ENCODE results near the gene C6. TPM values are rescaled to one million over a fixed set of nuclear protein-coding genes. Genes with fewer than 3 reads are reported as not detected.
"Not testable (repeated sequence)": the region's sequence is repeated elsewhere in the genome, so short reads cannot be mapped to it uniquely, and the experiment has no call there.

C6 gene
- total RNA-seq, 1 experiment from 2014 or later = not detected

- DNase-seq (ENCODE audit: low read depth) = no peak
Observed at GRCh38 chr5:41199660-41200059, 13.7 kb downstream of the C6 start.

DNA sequence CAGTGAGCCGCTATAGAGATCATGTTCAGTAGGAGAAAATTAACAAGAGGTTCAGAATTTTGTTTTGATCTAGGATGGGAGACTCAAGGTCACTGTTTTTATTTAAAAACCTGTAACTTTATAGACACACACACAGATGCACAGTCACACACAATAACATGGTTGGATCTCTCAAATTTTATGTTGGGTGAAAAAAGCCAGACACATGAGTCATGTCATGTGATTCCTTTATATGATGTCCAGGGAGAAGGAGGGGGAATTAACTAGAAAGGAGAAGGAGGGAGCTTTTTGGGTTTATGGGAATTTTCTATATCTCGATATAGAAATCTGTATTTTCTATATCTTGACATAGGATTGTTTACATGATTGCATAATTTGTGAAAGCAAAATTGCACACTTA, 17.1 kb downstream of the C6 start:
- DNase-seq (ENCODE audit: low read depth) = no peak

- no peak for DNase-seq (ENCODE audit: low read depth)
Observed at GRCh38 chr5:41195228-41195627, 18.1 kb downstream of the C6 start.

DNA sequence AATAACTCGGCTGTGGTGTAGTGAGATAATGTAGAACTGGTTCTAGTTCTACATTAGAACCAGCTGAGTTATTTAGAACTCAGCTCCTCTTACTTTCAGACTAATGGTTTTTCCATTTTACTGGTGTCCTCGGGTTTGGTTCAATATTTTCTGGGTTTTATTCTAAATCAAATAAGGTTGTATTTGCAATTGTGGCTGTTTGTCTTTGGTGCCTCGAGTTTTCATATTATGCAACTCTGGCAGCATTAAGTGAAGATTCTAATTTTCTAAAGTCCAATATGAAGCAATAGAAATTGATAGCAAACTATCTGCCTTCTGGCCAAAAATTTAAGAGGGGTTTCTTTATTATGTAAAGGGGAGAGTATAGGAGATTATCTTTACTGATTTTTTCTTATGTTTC, 19.0 kb downstream of the C6 start:
- DNase-seq (ENCODE audit: low read depth) = no peak

DNA sequence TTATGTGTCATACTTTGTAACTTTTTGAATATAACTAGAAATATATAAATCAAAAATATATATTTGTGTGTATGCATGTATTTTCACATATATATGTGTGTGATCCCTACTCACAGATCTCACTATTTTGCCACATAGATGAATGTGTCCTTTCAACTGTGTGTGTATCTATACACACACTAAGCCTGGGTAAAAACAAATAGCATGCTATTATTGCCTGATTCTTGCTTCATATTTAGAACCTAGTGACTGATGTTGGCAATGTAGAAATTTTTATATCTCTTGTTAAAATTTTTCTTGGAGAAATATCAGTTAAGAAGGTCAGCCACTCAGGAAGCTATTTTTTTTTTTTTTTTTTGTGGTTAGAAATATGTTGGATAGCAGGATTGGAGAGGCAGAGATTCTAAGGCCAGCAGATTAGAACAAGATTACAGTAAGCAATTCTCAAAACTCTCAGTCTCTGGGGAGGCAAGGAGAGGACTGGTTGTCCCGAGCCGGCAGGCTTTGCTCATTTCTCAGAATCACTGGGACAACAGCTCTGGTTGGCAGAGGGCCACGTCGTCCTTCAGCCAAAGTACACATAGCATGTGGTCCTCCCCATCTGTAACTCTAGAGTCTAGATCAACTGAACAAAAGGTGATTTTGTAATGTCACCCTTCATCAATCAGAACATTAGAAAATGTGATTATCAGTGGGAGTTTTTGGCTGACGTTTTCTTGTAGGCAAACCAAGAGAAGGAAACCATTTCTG, 19.7 kb downstream of the C6 start:
- no peak for DNase-seq (ENCODE audit: low read depth)

DNA sequence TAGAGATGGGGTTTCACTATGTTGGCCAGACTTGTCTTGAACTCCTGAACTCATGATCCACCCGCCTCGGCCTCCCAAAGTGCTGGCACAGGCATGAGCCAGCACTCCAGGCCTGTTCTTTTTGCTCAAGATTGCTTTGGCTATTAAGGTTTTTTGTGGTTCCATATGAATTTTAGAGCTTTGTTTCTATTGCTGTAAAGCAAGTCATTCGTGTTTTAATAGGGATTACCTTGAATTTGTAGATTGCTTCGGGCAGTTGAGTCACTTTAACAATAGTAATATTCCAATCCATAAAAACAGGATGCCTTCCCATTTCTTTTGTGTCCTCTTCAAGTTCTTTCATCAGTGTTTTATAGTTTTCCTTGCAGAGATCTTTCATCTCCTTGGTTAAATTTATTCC, 22.1 kb downstream of the C6 start:
- no peak for DNase-seq (ENCODE audit: low read depth)

- no peak for DNase-seq (ENCODE audit: low read depth)
Observed at GRCh38 chr5:41186143-41186542, 27.2 kb downstream of the C6 start.

GRCh38 chr5:41183331-41183730, 30.0 kb downstream of the C6 start:
- DNase-seq (ENCODE audit: low read depth) = not testable (repeated sequence)

GRCh38 chr5:41182666-41183065, 30.7 kb downstream of the C6 start:
- DNase-seq (ENCODE audit: low read depth) = no peak

- DNase-seq (ENCODE audit: low read depth) = no peak
Observed at GRCh38 chr5:41181691-41182564, 31.4 kb downstream of the C6 start.

DNA sequence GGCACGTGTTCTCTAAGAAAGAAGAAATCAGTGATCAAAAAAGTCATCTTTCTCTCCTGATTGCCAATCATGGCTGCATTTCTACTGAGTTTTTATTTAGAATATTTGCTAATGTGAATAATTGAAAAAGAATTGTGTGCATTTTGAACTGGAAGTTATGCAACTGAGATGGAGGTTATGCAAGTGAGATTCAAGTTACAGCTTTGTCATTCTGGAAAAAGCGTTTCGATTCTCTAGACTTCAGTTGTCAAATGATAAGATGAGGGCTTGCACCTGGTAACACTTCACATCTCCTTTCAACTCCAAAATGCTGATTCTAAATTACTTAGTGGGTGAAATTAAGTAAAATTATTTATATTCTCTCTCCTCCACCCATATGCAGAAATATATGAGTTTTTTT, 36.4 kb downstream of the C6 start:
- no peak for DNase-seq (ENCODE audit: low read depth)

DNA sequence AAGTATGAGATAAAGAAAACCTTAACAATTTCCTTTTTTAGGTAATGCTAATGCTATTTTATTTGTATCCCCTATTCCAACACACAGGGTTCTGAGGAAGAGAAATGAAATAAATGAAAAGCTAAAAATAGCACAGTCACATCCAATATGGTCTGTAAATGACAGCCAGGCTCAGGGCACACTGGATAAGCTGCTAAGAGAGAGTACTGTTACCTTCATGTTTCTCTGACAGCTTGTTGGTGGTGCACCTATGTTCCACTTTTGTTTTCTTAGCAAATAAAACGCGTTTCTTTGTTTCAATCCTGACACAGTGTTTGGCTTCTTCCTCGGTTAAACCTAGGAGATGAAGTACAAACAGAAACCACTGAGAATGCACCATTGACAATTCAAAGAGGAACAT, 41.3 kb downstream of the C6 start:
- no peak for DNase-seq (ENCODE audit: low read depth)

GRCh38 chr5:41161271-41161670, 52.1 kb downstream of the C6 start:
- no peak for DNase-seq (ENCODE audit: low read depth)

GRCh38 chr5:41157272-41157894, 55.9 kb downstream of the C6 start:
- DNase-seq (ENCODE audit: low read depth) = no peak

DNA sequence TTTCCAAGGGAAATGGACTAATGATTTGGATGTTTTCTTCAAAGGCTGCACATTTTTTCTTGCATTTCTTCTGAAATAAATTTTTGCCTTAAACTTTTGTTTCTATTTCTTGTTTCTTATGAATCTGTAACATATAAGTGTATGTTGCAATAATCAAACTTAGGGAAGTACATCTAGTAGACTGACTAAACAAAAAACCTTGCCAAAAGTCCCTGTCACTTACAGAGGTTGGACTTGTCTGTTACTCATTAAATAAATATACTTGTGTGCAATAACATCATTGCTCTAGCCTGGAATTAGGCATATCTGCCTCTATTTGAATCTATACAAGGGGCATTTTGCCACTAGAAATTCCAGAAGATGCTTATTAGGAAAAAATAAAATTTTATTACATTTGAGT, 56.6 kb downstream of the C6 start:
- DNase-seq (ENCODE audit: low read depth) = no peak

GRCh38 chr5:41154491-41154890, 58.8 kb downstream of the C6 start:
- no peak for DNase-seq (ENCODE audit: low read depth)

DNA sequence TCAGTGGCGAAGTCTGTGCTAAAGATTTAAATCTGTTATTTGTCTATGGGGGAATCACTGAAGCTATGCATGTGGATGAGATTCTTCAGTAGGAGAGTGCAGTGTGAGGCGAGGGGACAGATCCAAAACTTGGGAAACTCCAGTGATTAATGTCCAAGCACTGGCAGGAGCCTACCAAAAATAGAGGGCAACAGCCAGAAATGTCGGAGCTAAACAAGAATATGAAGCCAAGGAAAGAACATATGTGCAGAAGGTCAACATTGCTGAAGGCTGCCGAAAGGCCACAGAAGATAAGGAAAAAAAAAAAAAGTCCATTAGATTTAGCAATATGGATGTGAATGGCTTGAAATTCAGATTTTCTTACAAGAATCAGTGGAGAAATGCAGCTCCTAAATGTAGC, 61.8 kb downstream of the C6 start:
- DNase-seq (ENCODE audit: low read depth) = no peak

DNA sequence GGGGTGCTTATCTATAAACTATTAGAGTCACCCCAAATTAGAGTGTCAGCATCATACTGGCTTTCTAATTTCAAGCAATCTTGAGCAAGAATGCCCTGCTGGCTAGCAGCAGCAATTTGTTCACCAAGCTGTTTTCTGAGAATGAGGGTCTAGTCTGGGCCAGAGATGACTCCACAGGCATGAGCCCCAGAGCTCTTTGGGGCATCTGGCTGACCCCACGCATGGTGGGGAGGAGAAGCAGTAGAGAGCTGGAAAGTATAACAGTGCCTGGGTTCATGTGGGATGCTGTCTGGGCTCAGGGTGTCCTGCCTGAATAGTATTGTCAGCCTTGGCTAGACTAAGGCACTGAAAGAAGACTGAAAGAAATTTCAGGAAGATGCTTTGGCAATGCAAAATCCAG, 64.9 kb downstream of the C6 start:
- no peak for DNase-seq (ENCODE audit: low read depth)

GRCh38 chr5:41145306-41145705, 68.0 kb downstream of the C6 start:
- DNase-seq (ENCODE audit: low read depth) = no peak

- DNase-seq (ENCODE audit: low read depth) = no peak
Observed at GRCh38 chr5:41143131-41143901, 70.0 kb downstream of the C6 start.

DNA sequence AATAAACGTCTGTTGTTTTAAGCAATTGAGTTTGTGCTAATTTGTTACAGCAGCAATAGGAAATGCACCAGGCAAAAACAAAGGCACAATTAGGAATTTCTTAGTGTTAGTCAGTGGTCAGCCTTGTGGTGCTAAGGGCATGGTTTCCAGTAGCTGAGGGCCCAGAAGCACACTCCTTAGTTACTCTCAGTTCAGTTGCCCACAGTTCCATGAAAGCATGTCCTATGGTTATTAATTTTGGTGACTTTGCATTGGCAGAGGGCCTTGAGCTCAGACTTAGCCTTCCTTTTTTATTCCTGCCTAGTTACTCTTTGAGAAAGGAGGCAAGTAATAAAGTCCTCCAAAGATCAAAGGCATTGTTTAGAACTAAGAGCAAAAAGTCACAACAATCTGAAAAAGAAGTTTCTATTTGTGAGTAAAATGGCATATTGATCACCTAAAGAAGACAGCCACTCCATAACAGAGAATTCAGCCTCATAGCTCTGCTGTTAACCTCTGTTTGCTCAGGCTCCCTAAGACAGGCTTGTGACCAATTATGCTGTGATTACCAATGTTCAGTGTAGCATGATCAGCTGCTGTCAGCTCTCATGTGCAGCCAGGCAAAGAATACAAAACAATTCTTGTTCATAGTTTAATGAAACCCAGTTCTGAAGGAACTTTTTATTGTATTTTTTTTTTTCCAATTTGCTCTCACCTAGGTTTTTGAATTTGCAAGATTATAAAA, 85.2 kb downstream of the C6 start:
- no peak for DNase-seq (ENCODE audit: low read depth)
